ENCODE measurements around the gene DMD.
"Not testable (repeated sequence)": the region's sequence is repeated elsewhere in the genome, so short reads cannot be mapped to it uniquely, and the experiment has no call there.

The DMD gene

GRCh38 chrX:31603411-31604120 lies 1607.8 kb downstream of the DMD start:
- TF ChIP-seq, protein P1, sequence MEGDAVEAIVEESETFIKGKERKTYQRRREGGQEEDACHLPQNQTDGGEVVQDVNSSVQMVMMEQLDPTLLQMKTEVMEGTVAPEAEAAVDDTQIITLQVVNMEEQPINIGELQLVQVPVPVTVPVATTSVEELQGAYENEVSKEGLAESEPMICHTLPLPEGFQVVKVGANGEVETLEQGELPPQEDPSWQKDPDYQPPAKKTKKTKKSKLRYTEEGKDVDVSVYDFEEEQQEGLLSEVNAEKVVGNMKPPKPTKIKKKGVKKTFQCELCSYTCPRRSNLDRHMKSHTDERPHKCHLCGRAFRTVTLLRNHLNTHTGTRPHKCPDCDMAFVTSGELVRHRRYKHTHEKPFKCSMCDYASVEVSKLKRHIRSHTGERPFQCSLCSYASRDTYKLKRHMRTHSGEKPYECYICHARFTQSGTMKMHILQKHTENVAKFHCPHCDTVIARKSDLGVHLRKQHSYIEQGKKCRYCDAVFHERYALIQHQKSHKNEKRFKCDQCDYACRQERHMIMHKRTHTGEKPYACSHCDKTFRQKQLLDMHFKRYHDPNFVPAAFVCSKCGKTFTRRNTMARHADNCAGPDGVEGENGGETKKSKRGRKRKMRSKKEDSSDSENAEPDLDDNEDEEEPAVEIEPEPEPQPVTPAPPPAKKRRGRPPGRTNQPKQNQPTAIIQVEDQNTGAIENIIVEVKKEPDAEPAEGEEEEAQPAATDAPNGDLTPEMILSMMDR (IDR thresholded peaks at IDR 0.05; ENCODE audit: low read depth, low read length, missing control alignments) = no peak
- no peak for DNase-seq (ENCODE audit: low read depth)
- H3K4me3 ChIP-seq (ENCODE audit: low read depth, low read length) = no peak overlapping the region

GRCh38 chrX:31600823-31601222 lies 1610.5 kb downstream of the DMD start:
- H3K4me3 ChIP-seq (ENCODE audit: low read depth, low read length) = no peak overlapping the region
- no peak for DNase-seq (ENCODE audit: low read depth)
- TF ChIP-seq, protein P1 (IDR thresholded peaks at IDR 0.05; ENCODE audit: low read depth, low read length, missing control alignments) = no peak

GRCh38 chrX:31593353-31593752 lies 1618.0 kb downstream of the DMD start:
- no peak for DNase-seq (ENCODE audit: low read depth)
- H3K4me3 ChIP-seq (ENCODE audit: low read depth, low read length) = no peak overlapping the region
- TF ChIP-seq, protein P1 (IDR thresholded peaks at IDR 0.05; ENCODE audit: low read depth, low read length, missing control alignments) = no peak

GRCh38 chrX:31591355-31591754 lies 1620.0 kb downstream of the DMD start:
- H3K4me3 ChIP-seq (ENCODE audit: low read depth, low read length) = no peak overlapping the region
- no peak for DNase-seq (ENCODE audit: low read depth)
- TF ChIP-seq, protein P1 (IDR thresholded peaks at IDR 0.05; ENCODE audit: low read depth, low read length, missing control alignments) = no peak

- no peak overlapping the region for H3K4me3 ChIP-seq (ENCODE audit: low read depth, low read length)
- no peak for DNase-seq (ENCODE audit: low read depth)
- TF ChIP-seq, protein P1 (IDR thresholded peaks at IDR 0.05; ENCODE audit: low read depth, low read length, missing control alignments) = no peak
Measured at GRCh38 chrX:31590581-31591114, 1620.7 kb downstream of the DMD start.

- H3K4me3 ChIP-seq (ENCODE audit: low read depth, low read length) = no peak overlapping the region
- TF ChIP-seq, protein P1 (IDR thresholded peaks at IDR 0.05; ENCODE audit: low read depth, low read length, missing control alignments) = no peak
- no peak for DNase-seq (ENCODE audit: low read depth)
Measured at GRCh38 chrX:31589503-31589902, 1621.8 kb downstream of the DMD start.

GRCh38 chrX:31588355-31588754 lies 1623.0 kb downstream of the DMD start:
- DNase-seq (ENCODE audit: low read depth) = no peak
- no peak overlapping the region for H3K4me3 ChIP-seq (ENCODE audit: low read depth, low read length)
- TF ChIP-seq, protein P1 (IDR thresholded peaks at IDR 0.05; ENCODE audit: low read depth, low read length, missing control alignments) = no peak

DNA sequence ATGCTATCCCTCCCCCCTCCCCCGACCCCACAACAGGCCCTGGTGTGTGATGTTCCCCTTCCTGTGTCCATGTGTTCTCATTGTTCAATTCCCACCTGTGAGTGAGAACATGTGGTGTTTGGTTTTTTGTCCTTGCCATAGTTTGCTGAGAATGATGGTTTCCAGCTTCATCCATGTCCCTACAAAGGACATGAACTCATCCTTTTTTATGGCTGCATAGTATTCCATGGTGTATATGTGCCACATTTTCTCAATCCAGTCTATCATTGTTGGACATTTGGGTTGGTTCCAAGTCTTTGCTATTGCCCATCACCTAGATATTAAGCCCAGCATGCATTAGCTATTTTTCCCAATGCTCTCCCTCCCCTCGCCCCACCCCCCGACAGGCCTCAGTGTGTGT lies 1627.5 kb downstream of the DMD start:
- DNase-seq (ENCODE audit: low read depth); H3K4me3 ChIP-seq (ENCODE audit: low read depth, low read length): not testable (repeated sequence)

Data from GM12864 (cell line).